Stimulated activated naive B cell treated with anti-CD40 and anti-IgM and Interleukin-4, amounts not matched to agents 10 μg/mL and 1 μg/mL and 100 μg/mL, for 72 hours (primary cell): ENCODE data around the gene DNMT3A.

Experiments
- ATAC-seq, 2 donors: fragments of 150-1000 bp; cut with Tn5 transposase; replicated peaks; 2 replicates each; pipeline ENCODE4 v1.10.0; 2021; ENCODE audit warnings: moderate library complexity in 1 of 2
- DNase-seq: peaks from one replicate; pipeline ENCODE4 v3.0.0; 2021
- H3K27ac Mint-ChIP-seq: one replicate; pipeline ENCODE4 v1.8.0; 2022; ENCODE audit warnings: mild to moderate bottlenecking, mixed read lengths
- H3K27me3 Mint-ChIP-seq, 2 donors: one replicate each; pipeline ENCODE4 v1.8.0; 2022; ENCODE audit warnings: mixed read lengths in 2 of 2
- H3K36me3 Mint-ChIP-seq, 2 donors: one replicate each; pipeline ENCODE4 v1.8.0; 2022; ENCODE audit warnings: mixed read lengths in 2 of 2, mild to moderate bottlenecking in 1 of 2
- H3K4me1 Mint-ChIP-seq, 2 donors: one replicate each; pipeline ENCODE4 v1.8.0; 2022; ENCODE audit warnings: mixed read lengths in 2 of 2, mild to moderate bottlenecking in 1 of 2
- H3K4me3 Mint-ChIP-seq, 2 donors: one replicate each; pipeline ENCODE4 v1.8.0; 2022; ENCODE audit warnings: mild to moderate bottlenecking in 2 of 2, mixed read lengths in 2 of 2, moderate library complexity in 1 of 2
- H3K9me3 Mint-ChIP-seq, 2 donors: one replicate each; pipeline ENCODE4 v1.8.0; 2022; ENCODE audit warnings: mixed read lengths in 2 of 2, mild to moderate bottlenecking in 1 of 2

Gene DNMT3A

DNA sequence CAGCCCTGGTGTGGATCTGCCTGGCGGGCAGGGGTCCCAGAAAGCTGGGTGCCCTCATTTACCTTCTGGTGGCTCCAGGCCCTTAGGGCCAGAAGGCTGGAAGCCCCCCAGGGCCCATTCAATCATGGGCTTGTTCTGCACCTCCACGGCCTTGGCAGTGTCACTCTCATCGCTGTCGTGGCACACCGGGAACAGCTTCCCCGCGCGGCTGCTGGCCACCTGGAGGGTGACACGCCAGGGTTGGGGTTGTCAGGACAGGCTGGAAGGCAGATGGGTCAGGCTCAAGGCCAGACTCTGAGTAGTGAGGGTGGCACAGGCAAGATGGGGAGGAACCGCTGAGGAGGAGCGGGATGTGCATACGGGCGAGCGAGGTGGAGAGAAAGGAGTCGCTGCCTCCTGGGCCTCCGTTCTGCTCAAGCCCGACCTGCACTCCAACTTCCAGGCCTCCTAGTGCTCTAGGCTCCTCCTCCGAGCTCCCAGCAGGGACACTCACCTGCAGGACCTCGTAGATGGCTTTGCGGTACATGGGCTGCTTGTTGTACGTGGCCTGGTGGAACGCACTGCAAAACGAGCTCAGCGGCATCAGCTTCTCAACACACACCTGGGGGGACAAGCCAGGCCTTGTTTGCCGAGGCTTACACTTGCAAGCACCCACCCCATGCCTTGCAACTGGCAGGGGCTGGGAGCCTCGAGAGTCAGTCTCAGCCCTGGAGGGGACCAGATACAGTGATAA, 95.0 kb downstream of the DNMT3A start:
- no peak overlapping the region for H3K27ac Mint-ChIP-seq
- peaks cover 19 to 28% of the 10 kb centered on the region in 2 donors for H3K4me1 Mint-ChIP-seq
- ATAC-seq (no peak), DNase-seq (no peak)
- no peaks in the 10 kb centered on the region for H3K9me3 Mint-ChIP-seq
- H3K4me3 Mint-ChIP-seq: no peak overlapping the region
- no peaks in the 10 kb centered on the region for H3K27me3 Mint-ChIP-seq
- H3K36me3 Mint-ChIP-seq: peaks cover 33 to 61% of the 10 kb centered on the region in 2 donors

DNA sequence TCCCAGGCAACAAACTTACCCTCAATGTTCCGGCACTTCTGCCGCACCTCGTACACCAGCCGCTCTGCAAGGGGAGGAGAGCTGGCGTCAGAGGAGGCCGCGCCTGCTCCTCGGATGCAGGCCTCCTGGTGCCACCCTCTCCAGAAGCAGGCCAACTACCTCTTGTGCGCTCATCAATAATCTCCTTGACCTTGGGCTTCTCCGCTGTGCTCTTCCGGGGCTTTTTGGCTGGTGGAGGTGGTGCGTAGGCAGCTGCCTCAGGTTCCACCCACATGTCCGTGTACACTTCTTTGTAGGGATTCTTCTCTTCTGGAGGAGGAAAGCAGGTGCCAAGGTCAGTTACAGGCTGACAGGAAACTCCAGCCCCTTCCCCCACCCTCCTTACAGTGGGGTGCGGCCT, 95.7 kb downstream of the DNMT3A start:
- peaks cover 34 to 68% of the 10 kb centered on the region in 2 donors for H3K36me3 Mint-ChIP-seq
- peaks cover 17 to 21% of the 10 kb centered on the region in 2 donors for H3K4me1 Mint-ChIP-seq
- no peak for ATAC-seq
- H3K9me3 Mint-ChIP-seq: no peaks in the 10 kb centered on the region
- no peak for DNase-seq
- H3K4me3 Mint-ChIP-seq: no peak overlapping the region
- H3K27ac Mint-ChIP-seq: no peak overlapping the region
- H3K27me3 Mint-ChIP-seq: no peaks in the 10 kb centered on the region

DNA sequence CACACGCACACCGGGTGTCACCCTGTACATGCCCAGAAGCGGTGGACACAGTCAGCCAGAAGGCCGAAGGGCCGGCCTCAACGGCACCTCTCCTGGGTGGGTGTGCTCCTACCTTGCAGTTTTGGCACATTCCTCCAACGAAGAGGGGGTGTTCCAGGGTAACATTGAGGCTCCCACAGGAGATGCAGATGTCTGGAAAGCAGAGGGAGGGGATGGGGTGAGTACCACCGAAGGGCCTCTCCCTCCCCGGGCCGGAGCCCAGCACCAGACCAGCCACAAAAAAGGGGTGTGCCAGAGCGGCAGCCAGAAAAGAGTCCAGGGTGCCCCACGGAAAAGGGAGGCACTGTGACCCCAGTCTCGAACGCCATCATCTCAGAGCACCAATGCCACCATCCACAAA, 96.6 kb downstream of the DNMT3A start:
- Mint-ChIP-seq H3K4me1 (peaks cover 9 to 12% of the 10 kb centered on the region in 2 donors), H3K36me3 (peaks cover 39 to 69% of the 10 kb centered on the region in 2 donors), H3K9me3 (no peaks in the 10 kb centered on the region)

DNA sequence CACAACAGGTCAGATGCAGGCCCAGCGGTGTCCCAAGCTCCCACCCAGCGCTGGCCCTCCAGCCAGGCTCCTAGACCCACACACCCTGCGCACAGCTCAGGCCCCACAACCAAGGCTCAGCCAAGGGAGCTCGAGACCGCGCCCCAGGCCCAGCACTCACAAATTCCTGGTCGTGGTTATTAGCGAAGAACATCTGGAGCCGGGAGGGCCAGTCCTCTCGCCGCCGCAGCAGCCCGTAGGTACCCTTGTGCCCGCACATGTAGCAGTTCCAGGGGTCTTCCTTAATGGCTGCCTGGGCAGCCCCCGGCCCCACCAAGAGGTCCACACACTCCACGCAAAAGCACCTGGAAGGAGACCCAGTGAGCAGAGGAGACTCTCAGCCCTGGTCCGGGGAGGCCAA, 97.7 kb downstream of the DNMT3A start:
- Mint-ChIP-seq H3K36me3 (peaks cover 40 to 69% of the 10 kb centered on the region in 2 donors), H3K4me1 (peaks cover 1 to 3% of the 10 kb centered on the region in 2 donors), H3K27ac (no peak overlapping the region), H3K9me3 (no peaks in the 10 kb centered on the region), H3K27me3 (no peaks in the 10 kb centered on the region), H3K4me3 (no peak overlapping the region)
- DNase-seq (no peak), ATAC-seq (no peak)

More for the DNA sequence above, 96.6 kb downstream of the DNMT3A start:
- no peak overlapping the region for H3K4me3 Mint-ChIP-seq
- DNase-seq (no peak), ATAC-seq (no peak)
- no peaks in the 10 kb centered on the region for H3K27me3 Mint-ChIP-seq
- no peak overlapping the region for H3K27ac Mint-ChIP-seq

DNA sequence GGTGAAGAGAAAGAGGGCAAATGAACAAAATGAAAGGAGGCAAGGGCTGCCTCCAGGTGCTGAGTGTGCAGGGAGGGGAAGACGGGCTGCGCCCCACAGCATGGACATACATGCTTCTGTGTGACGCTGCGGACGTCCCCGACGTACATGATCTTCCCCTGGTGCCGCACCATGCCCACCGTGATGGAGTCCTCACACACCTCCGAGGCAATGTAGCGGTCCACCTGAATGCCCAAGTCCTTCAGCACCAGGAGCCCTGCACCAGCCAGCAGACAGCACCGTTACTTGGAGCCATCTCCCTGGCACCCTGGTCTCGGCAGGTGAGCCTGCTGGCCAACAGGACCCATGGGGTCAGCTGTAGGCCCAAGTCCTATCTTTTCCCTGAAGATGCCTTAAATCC, 100.3 kb downstream of the DNMT3A start:
- ATAC-seq: no peak
- no peaks in the 10 kb centered on the region for H3K27me3 Mint-ChIP-seq
- no peak overlapping the region for H3K4me3 Mint-ChIP-seq
- DNase-seq: no peak
- peaks cover 49 to 76% of the 10 kb centered on the region in 2 donors for H3K36me3 Mint-ChIP-seq
- no peaks in the 10 kb centered on the region for H3K9me3 Mint-ChIP-seq
- H3K4me1 Mint-ChIP-seq: no peaks in the 10 kb centered on the region
- H3K27ac Mint-ChIP-seq: no peak overlapping the region

DNA sequence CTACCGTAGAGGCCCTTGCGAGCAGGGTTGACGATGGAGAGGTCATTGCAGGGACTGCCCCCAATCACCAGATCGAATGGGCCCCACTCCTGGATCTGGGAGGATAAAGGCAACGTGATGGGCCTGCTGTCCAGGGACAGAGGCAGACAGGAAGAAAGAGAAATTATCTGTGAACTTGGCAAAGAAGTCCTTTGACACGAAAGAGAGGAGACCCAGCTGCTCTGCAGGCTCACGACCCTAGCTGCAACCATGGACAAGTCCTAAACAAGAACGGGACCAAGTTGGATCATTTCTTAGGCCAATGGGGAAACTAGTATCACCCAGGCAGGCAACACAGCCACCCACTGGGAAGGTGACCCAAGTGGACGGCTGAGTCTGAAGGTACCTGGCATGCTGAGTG, 101.1 kb downstream of the DNMT3A start:
- Mint-ChIP-seq H3K27me3 (no peaks in the 10 kb centered on the region), H3K4me1 (no peaks in the 10 kb centered on the region), H3K27ac (no peak overlapping the region), H3K4me3 (no peak overlapping the region), H3K36me3 (peaks cover 46 to 72% of the 10 kb centered on the region in 2 donors), H3K9me3 (no peaks in the 10 kb centered on the region)
- ATAC-seq (no peak), DNase-seq (no peak)

DNA sequence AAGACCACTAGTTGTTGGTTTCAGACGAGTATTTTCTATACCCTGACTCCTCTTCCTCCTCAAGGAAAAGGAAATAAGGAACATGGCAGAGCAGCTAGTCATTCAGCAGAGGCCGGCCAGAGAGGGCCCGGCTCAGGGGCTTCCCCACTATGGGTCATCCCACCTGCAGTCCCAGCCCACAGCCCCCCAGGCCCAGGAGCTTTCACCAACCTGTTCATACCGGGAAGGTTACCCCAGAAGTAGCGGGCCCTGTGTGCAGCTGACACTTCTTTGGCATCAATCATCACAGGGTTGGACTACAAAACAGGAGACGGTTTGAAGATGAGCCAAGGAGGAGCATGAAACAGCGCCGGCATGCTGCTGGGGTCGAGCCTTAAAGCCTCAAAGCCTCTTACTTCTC, 102.8 kb downstream of the DNMT3A start:
- Mint-ChIP-seq H3K4me3 (no peak overlapping the region), H3K36me3 (peaks cover 55 to 70% of the 10 kb centered on the region in 2 donors), H3K27ac (no peak overlapping the region), H3K9me3 (no peaks in the 10 kb centered on the region), H3K27me3 (no peaks in the 10 kb centered on the region), H3K4me1 (peaks cover 4 to 11% of the 10 kb centered on the region in 2 donors)
- no peak for ATAC-seq
- no peak for DNase-seq

DNA sequence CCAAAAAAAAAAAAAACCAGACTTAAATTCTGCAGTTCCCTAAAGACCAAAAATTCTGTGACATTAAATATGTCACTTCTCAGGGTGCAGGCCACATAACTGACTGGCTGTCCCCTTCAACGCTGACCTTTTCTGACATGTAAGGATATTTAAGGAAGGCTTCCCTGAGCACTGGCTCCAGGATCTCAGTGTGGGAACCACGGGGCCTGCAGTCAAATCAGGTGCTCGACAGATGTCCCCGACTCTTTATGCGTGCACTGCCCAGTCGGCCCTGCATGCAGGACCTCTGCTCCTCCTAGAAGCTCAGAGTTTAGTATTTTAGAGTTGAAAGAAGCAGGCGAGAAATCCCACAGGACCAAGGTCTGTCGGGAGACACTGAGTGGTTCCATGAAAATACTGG, 104.0 kb downstream of the DNMT3A start:
- DNase-seq (no peak), ATAC-seq (no peak)
- Mint-ChIP-seq H3K4me1 (peaks cover 4 to 12% of the 10 kb centered on the region in 2 donors), H3K27me3 (no peaks in the 10 kb centered on the region), H3K36me3 (peaks cover 59 to 76% of the 10 kb centered on the region in 2 donors), H3K27ac (no peak overlapping the region), H3K4me3 (no peak overlapping the region), H3K9me3 (no peaks in the 10 kb centered on the region)

DNA sequence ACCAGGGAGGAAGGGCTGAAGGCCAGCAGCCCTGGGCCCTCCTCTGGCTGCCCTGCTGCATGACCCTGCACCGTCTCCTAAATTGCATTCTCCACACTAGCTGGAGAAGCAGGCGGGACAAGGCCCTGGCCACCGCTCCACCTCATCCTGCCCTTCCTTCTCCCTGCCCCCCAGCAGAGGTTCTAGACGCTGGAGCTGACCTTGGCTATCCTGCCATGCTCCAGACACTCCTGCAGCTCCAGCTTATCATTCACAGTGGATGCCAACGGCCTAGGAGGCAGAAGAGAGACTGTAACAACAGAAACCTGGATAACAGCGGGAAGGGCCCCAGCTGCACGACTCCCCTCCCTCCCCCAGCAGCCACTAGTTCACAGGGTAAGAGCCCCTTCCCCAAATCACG, 105.0 kb downstream of the DNMT3A start:
- Mint-ChIP-seq H3K9me3 (no peaks in the 10 kb centered on the region), H3K27me3 (no peaks in the 10 kb centered on the region), H3K36me3 (peaks cover 55 to 73% of the 10 kb centered on the region in 2 donors), H3K27ac (no peak overlapping the region), H3K4me3 (no peak overlapping the region), H3K4me1 (peaks cover 4 to 12% of the 10 kb centered on the region in 2 donors)
- DNase-seq: no peak
- no peak for ATAC-seq

DNA sequence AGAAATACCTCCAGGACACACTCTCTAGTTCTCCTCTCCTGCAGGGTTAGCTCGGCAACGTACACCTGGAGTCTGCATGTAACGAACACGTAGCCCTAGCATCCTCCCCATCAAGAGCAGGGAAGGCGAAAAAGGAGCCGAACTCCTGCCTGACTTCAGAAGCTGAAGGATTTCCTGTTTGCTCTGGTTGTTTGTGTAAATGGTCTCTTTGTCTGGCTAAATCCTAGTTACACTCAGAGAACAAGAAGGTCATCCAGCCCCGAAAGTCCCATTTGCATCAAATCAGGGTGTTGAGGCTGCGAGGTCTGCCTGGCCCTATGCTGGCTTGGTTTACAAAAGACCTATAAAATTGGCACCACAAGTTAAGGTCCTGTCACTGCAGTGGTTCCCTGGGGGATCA, 107.0 kb downstream of the DNMT3A start:
- peaks cover 4 to 19% of the 10 kb centered on the region in 2 donors for H3K4me1 Mint-ChIP-seq
- ATAC-seq (no peak), DNase-seq (no peak)
- H3K27me3 Mint-ChIP-seq: no peaks in the 10 kb centered on the region
- peak overlapping the region; percentile 14 for H3K27ac Mint-ChIP-seq
- H3K4me3 Mint-ChIP-seq: no peak overlapping the region
- peaks cover 46 to 59% of the 10 kb centered on the region in 2 donors for H3K36me3 Mint-ChIP-seq
- H3K9me3 Mint-ChIP-seq: no peaks in the 10 kb centered on the region

DNA sequence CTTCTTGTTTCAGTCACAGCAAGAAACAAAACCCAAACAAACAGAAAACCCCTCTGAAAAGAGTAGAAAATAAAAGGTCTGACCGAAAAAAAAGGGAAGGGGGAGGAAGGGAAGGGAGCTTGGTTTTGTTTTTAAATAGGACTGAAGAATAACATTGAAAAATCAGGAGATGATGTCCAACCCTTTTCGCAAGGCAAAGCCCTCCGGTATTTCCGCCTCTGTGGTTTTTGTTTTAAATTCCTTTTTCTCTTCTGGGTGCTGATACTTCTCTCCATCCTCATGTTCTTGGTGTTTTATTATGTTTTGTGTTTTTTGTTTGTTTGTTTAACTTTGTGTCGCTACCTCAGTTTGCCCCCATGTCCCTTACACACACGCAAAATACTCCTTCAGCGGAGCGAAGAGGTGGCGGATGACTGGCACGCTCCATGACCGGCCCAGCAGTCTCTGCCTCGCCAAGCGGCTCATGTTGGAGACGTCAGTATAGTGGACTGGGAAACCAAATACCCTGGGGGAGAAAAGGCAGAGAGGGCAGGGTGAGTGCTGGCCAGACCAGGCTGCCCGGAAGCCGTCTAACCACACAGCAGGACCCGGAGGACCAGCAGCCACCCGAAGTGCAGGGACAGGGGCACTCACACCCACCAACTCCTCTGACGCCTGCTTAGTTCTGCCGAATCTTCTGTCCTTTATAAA, 107.7 kb downstream of the DNMT3A start:
- Mint-ChIP-seq H3K4me3 (no peak overlapping the region), H3K36me3 (peaks cover 44 to 58% of the 10 kb centered on the region in 2 donors), H3K27ac (no peak overlapping the region), H3K9me3 (no peaks in the 10 kb centered on the region), H3K4me1 (peaks cover 6 to 24% of the 10 kb centered on the region in 2 donors), H3K27me3 (no peaks in the 10 kb centered on the region)
- no peak for DNase-seq
- no peak for ATAC-seq

DNA sequence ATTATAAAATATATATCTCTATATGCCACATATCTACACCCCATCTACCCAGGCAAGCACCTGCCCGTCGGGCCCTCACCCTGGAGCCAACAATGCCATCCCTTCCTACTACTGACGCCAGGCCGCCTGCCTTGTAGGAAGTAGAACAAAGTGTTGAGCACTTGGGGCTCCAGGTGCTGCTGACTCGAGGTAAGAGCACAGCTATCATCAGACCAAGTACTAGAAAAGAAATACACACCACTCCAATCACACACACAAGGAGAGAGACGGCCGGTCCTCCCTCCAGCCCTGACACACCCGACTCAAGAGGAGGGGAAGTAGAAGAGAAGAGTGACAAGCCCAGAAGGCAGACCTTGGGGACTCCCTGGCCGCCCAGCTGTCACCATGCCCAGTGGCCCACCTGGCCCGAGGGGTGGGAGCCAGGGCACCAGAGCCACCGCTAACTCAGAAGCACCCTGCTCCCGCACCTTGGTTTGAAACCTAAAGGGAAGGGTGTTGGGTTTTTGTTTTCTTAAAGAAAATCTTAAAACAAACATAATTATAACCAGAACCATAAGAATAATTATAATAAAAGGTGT, 109.4 kb downstream of the DNMT3A start:
- Mint-ChIP-seq H3K27me3 (no peaks in the 10 kb centered on the region), H3K36me3 (peaks cover 36 to 53% of the 10 kb centered on the region in 2 donors), H3K4me3 (no peak overlapping the region), H3K27ac (peak overlapping the region; percentile 15), H3K9me3 (no peaks in the 10 kb centered on the region), H3K4me1 (peaks cover 13 to 40% of the 10 kb centered on the region in 2 donors)
- no peak for DNase-seq
- no peak for ATAC-seq

DNA sequence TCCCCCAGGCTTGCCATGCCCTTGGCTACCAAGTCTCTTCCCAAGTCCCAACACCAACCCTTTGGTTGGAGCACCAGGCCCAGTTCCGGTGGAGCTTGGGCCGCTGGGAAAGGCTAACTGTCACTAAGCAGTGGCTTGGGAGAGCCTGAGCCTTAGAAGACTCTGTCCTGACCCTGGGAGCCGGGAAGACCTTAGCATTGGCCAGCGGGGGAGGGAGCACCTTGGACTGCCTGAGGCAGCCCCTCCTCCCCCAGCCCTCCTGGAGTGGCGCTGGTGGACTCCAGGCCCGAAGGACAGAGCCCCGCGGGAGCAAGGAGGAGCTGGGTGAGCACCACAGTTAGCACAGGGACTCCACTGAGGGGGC, 110.8 kb downstream of the DNMT3A start:
- Mint-ChIP-seq H3K4me1 (peaks cover 19 to 53% of the 10 kb centered on the region in 2 donors), H3K27me3 (no peaks in the 10 kb centered on the region), H3K4me3 (no peak overlapping the region), H3K9me3 (no peaks in the 10 kb centered on the region), H3K36me3 (peaks cover 31 to 47% of the 10 kb centered on the region in 2 donors), H3K27ac (peak overlapping the region; percentile 31)
- DNase-seq (no peak), ATAC-seq (no peak)

DNA sequence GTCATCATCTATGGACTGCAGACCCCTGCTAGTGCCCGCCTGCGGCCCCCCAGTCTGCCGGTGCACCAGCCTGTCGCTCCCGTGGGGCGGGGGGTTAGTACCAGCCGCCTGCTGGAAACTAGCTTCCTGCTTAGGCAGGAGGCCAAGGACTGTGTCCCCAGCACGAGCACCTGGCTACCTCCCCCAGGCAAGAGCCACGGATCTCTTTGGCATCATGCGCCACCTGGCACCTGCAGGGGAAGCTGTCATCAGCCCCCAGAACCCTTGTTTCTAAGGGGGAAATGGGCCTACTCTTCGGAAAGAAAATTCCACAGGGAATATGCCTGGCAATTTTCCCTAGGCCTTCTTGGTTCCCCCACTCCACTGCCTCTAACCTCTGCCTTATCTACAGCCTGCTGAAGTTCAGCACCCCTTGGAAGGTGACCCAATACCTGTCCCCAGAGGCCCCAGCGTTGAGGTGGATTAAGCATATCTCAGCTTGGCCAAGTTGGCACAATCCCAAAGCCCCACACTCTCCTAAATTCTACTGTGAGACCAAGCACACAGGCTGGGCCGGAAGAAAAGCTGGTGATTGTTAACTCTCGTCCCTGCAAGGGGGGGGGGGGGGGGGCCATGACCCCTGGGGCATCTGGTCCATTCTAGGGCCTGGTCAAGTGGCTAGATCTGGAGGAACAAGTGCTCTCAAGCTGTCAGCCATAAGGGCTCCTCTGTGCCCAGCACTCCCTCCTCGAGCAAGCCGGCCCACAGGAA, 111.4 kb downstream of the DNMT3A start:
- DNase-seq (no peak), ATAC-seq (no peak)
- no peak overlapping the region for H3K4me3 Mint-ChIP-seq
- H3K27ac Mint-ChIP-seq: peak overlapping the region; percentile 71
- H3K9me3 Mint-ChIP-seq: no peaks in the 10 kb centered on the region
- no peaks in the 10 kb centered on the region for H3K27me3 Mint-ChIP-seq
- peaks cover 19 to 58% of the 10 kb centered on the region in 2 donors for H3K4me1 Mint-ChIP-seq
- peaks cover 25 to 43% of the 10 kb centered on the region in 2 donors for H3K36me3 Mint-ChIP-seq
